Measurements from ENCODE around the gene NWD2.

Gene NWD2

GRCh38 chr4:37359261-37359660 lies 114.7 kb downstream of the NWD2 start:
- Histone ChIP-seq H3K4me1 (ENCODE audit: control insufficient read depth, low read length) (no peaks in the 10 kb centered on the region), H3K36me3 (ENCODE audit: control insufficient read depth, low read length) (no peaks in the 10 kb centered on the region), H4K20me1 (ENCODE audit: control insufficient read depth, insufficient read depth, low read depth, low read length) (no peaks in the 10 kb centered on the region), H3K27ac (ENCODE audit: low read depth, low read length) (no peak overlapping the region), H3K27me3 (ENCODE audit: control insufficient read depth, low read length) (no peaks in the 10 kb centered on the region), H3K4me2 (ENCODE audit: low read length) (no peak overlapping the region), H3K79me2 (ENCODE audit: control insufficient read depth, low read length) (no peaks in the 10 kb centered on the region), H3K9me3 (ENCODE audit: control insufficient read depth, insufficient read depth, low read length) (no peaks in the 10 kb centered on the region), H3K4me3 (ENCODE audit: low read length) (no peak overlapping the region), H3K9me2 (replicated peaks; ENCODE audit: control insufficient read depth, low read length) (no peaks in the 10 kb centered on the region), H3F3A (ENCODE audit: control insufficient read depth, insufficient read depth) (no peaks in the 10 kb centered on the region)
- TF ChIP-seq CTCF (IDR thresholded peaks at IDR 0.05; ENCODE audit: low read depth, low read length, poor library complexity, severe bottlenecking) (no peak), EZH2phosphoT487 (IDR thresholded peaks at IDR 0.05; ENCODE audit: borderline replicate concordance, low read length) (no peak)

DNA sequence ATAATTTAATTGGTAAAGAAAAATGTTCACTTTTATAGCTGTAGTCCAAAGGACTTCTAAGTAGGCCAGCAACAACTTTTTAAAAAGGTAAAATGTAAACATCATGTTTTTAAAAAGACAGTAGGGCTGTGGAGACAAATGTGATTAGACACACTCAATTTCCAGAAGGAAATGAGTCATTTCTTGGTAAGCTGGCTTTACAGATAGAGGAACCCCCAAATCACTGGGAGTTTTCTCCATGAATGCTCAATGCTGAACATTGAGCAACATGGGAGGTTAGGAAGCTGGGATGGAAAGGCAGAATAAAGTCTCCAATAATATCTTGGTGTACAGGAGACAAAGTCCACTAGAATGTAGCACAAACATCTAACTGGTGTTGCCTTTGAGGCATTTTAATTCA lies 121.3 kb downstream of the NWD2 start:
- H3K36me3 ChIP-seq (ENCODE audit: control insufficient read depth, low read length) = no peaks in the 10 kb centered on the region
- H3K79me2 ChIP-seq (ENCODE audit: control insufficient read depth, low read length) = no peaks in the 10 kb centered on the region
- H3K9me2 ChIP-seq (replicated peaks; ENCODE audit: control insufficient read depth, low read length) = no peaks in the 10 kb centered on the region
- H3K27ac ChIP-seq (ENCODE audit: low read depth, low read length) = no peak overlapping the region
- H3K27me3 ChIP-seq (ENCODE audit: control insufficient read depth, low read length) = no peaks in the 10 kb centered on the region
- H3F3A ChIP-seq (ENCODE audit: control insufficient read depth, insufficient read depth) = no peaks in the 10 kb centered on the region
- H4K20me1 ChIP-seq (ENCODE audit: control insufficient read depth, insufficient read depth, low read depth, low read length) = no peaks in the 10 kb centered on the region
- no peaks in the 10 kb centered on the region for H3K9me3 ChIP-seq (ENCODE audit: control insufficient read depth, insufficient read depth, low read length)
- H3K4me1 ChIP-seq (ENCODE audit: control insufficient read depth, low read length) = no peaks in the 10 kb centered on the region
- no peak overlapping the region for H3K4me3 ChIP-seq (ENCODE audit: low read length)
- no peak overlapping the region for H3K4me2 ChIP-seq (ENCODE audit: low read length)
- no peak for TF ChIP-seq CTCF (IDR thresholded peaks at IDR 0.05; ENCODE audit: low read depth, low read length, poor library complexity, severe bottlenecking)
- TF ChIP-seq EZH2phosphoT487 (IDR thresholded peaks at IDR 0.05; ENCODE audit: borderline replicate concordance, low read length) = no peak

DNA sequence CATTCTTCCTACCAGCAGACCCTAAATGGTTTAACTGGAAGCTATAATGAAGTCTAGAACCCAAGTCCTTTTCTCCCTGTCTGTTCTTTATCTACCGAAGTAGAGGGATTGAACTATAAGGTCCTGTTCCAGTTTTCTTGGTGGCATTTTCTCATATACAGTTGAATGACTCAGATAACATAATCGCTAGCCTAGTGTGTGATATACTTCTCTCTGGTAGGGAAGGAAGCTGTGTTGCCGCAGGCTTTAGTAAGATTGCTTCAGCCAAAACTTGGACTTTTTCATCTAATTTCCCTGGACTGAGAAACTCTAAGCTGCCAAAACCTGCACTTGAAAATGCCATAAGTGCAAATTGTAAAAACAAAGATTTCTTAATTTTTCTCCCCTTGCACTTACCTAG lies 123.4 kb downstream of the NWD2 start:
- H3K36me3 ChIP-seq (ENCODE audit: control insufficient read depth, low read length) = no peaks in the 10 kb centered on the region

More for the DNA sequence above, 123.4 kb downstream of the NWD2 start:
- Histone ChIP-seq H3K9me3 (ENCODE audit: control insufficient read depth, insufficient read depth, low read length) (no peaks in the 10 kb centered on the region), H3K4me2 (ENCODE audit: low read length) (no peak overlapping the region), H4K20me1 (ENCODE audit: control insufficient read depth, insufficient read depth, low read depth, low read length) (no peaks in the 10 kb centered on the region), H3F3A (ENCODE audit: control insufficient read depth, insufficient read depth) (no peaks in the 10 kb centered on the region), H3K27ac (ENCODE audit: low read depth, low read length) (no peak overlapping the region), H3K4me3 (ENCODE audit: low read length) (no peak overlapping the region), H3K79me2 (ENCODE audit: control insufficient read depth, low read length) (no peaks in the 10 kb centered on the region), H3K4me1 (ENCODE audit: control insufficient read depth, low read length) (no peaks in the 10 kb centered on the region), H3K27me3 (ENCODE audit: control insufficient read depth, low read length) (no peaks in the 10 kb centered on the region), H3K9me2 (replicated peaks; ENCODE audit: control insufficient read depth, low read length) (no peaks in the 10 kb centered on the region)
- TF ChIP-seq CTCF (IDR thresholded peaks at IDR 0.05; ENCODE audit: low read depth, low read length, poor library complexity, severe bottlenecking) (no peak), EZH2phosphoT487 (IDR thresholded peaks at IDR 0.05; ENCODE audit: borderline replicate concordance, low read length) (no peak)
